NCI-H2107 treated with DMSO at 0.1 percent for 48 hours (cell line): ENCODE measurements around the gene HSD17B7.
A peak's percentile ranks its signal among the peaks of the same experiment; 100 is the strongest.
"Not testable (repeated sequence)": the region's sequence is repeated elsewhere in the genome, so short reads cannot be mapped to it uniquely, and the experiment has no call there.

ENCODE experiments used
- DNase-seq: peaks from one replicate; lab custom pipeline; 2025; ENCODE audit not compliant: unreplicated experiment; lab: John Stamatoyannopoulos, UW

HSD17B7 gene, protein sequence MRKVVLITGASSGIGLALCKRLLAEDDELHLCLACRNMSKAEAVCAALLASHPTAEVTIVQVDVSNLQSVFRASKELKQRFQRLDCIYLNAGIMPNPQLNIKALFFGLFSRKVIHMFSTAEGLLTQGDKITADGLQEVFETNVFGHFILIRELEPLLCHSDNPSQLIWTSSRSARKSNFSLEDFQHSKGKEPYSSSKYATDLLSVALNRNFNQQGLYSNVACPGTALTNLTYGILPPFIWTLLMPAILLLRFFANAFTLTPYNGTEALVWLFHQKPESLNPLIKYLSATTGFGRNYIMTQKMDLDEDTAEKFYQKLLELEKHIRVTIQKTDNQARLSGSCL

DNA sequence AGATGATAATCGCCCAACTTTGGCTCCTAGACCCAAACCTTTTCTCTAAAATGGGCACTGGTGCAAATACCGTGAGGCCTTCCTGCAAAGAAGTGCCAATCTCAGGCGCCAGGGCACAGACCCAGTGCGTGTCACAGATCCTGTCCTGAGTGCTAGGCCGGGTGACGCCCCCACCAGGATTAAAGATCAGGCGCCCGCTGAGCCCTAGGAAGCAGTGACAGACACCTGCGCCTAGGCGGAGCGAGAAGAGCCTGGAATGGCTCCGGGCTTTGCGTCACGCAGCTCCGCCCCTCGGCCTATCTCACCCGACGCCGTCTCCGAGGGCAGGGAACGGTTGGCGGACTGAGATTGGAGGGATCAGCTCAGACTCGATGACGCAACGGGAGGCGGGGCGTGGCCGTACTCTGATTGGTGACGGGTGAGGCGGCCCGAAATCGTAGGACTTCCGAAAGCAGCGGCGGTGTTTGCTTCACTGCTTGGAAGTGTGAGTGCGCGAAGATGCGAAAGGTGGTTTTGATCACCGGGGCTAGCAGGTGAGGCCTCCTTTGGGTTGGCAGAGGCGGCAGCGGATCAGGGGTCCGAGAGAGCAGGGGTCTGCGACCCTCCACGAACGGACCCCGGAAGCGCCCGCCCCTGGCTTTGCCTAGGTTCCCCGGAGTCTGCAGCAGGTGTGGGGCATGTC, at the start of gene HSD17B7:
HSD17B7 (plus strand) TSS at position 400 of the 682 bp plus-strand sequence; CDS start at position 499, 99 bp downstream.
- peak; percentile 89 for DNase-seq

DNA sequence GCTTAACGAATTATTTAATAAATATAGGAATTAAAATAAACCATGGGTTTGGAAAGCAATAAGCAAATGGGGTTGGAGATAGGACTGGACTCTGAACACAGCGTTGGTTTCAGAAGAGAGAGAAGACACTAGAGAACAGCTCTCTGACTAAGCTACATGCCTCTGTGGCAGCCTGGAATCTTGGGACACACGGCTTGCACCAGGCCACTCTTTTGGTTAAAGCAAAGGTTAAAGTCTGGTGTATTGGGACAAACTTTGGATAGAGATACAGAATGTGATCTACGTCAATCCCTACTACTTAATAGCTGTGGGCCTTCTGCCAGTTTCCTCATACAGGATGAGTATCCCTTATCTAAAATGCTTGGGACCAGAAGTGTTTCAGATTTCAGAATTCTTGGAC, 49.7 kb upstream of the HSD17B7 start:
- no peak for DNase-seq

DNA sequence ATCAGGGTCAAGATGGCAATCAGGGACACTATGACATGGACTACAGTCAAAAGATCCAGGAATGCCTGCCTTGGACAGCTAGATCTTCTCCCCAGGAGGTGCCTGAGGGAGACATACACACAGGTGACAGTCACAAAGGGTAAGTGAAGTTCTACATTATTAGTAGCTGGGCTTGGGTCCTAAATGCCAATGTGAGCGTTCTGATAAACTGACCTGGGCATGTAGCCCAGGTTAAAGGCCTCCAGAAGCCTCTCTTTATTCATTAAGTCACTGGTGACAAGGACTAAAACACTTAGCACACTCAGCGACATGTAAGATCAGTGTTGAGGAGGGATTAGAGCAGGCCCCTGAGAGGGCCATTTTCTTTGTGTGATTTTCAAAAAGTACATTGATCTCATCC, 48.9 kb upstream of the HSD17B7 start:
- no peak for DNase-seq

DNA sequence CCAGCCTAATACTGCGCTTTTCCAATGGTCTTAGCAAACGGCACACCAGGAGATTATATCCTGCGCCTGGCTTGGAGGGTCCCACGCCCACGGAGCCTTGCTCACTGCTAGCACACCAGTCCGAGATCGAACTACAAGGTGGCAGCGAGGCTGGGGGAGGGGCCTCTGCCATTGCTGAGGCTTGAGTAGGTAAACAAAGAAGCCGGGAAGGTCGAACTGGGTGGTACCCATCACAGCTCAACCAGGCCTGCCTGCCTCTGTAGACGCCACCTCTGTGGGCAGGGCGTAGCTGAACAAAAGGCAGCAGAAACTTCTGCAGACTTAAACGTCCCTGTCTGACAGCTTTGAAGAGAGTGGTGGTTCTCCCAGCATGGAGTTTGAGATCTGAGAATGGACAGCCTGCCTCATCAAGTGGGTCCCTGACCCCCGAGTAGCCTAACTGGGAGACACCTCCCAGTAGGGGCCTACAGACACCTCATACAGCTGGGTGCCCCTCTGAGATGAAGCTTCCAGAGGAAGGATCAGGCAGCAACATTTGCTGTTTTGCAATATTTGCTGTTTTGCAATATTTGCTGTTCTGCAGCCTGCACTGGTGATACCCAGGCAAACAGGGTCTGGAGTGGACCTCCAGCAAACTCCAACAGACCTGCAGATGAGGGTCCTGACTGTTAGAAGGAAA, 44.1 kb upstream of the HSD17B7 start:
- DNase-seq = not testable (repeated sequence)

DNA sequence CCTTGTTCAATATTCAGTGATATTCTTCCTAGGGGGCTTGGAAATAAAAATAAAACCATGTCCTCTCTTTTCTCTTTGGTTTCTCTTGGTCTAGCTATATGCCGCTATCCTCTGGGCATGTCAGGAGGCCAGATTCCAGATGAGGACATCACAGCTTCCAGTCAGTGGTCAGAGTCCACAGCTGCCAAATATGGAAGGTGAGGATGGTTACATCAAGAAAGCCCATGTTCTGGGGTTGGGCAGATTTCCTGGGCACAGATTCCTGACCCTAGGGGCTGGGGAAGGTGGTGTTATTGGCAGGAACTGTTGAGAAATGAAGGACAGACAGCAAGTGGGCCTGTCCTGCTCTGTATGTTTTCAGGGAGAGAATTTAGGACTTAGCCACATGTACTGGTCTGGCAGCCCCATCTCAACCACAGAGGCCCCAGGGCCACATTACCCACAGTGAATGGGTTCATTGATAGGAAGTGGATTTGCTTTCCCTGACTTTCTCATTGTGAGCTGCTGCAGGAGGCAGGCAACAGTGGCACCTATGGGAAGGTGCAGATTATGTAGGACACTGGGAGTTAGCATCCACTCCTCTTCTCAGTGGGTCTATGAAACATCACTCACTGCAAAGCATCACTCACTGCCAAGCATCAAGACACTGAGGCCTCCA, 37.4 kb upstream of the HSD17B7 start:
- no peak for DNase-seq

DNA sequence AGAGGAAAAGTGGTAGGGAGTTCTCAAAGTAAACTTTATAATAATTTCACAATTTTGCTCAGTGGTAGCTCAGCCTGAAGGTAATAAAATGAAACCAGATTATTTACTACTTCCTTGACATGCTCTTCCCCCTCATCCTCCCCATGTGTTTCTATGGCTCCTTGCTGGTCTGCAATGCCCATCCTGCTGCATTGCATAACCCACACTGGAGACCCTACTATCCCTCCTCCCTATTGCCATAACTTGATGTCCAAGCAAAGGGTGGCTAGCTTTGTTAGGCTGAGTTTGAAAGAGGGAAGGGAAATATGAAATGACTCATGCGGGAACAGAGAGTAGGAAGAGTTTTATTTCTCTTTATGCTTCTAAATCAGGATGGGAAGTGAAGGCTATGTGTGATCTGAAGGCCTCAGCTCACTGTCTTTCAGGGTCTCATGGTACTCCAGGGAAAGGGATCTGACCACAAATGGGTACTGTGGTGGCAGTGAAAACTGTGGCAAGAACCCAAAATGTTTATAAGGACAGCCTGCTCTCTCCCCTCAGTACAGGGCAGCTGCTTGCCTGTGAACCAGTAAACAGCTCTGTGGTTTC, 36.4 kb upstream of the HSD17B7 start:
- no peak for DNase-seq

DNA sequence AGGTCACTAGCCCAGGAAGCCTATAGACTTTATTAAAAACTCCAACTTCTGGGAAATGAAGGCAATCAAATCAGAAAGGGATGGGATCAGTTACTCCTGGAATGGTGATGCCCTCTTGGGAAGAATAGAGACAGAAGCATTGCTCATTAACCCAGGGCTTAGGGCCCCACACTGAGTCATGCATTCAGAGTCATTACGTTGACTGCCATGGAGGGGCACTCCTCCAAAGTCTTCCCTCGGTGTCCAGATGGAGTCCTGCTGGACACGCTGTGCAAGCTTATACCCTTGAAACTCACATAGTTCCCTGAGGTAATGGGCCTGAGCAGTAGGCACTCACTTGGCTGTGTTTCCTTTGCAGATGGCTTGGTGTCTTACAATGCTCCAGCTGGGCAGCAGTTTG, 35.2 kb upstream of the HSD17B7 start:
- DNase-seq = no peak

DNA sequence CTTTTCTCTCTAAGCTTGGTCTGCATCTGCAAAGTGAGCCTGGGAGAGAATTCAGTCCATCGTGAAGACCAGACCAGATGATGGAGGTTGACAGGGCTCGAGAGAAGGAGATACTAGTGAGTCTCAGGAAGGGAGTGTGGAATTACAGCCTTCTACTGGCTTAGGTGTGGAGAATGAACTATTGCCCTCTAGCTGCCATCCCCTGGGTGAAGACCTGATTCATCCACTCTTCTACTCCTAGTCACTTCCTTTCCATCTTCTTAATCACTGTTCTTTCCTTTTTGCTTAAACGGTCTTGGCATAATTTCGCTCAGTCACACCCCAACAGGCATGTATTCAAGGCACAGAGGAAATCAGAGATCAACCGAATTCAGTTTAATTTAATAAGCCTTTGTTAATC, 34.0 kb upstream of the HSD17B7 start:
- DNase-seq = no peak

DNA sequence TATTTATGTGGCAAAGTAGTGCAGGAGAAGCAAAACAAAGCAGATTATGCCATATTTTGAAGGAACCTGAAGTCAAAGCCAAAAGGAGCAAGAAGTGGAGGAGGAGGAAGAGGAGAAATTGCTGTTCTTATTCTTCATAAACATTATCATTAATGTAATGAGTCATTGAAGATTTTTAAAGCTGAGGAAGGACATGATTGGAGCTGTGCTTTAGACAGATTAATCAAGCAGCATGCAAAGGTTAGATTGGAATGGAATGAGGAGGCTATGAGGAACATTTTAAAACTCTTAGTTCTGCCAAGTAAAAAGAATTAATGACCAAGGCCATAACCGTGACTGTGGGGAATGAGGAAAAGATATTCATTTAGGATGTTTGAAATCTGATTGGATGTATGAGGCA, 33.0 kb upstream of the HSD17B7 start:
- DNase-seq = no peak

DNA sequence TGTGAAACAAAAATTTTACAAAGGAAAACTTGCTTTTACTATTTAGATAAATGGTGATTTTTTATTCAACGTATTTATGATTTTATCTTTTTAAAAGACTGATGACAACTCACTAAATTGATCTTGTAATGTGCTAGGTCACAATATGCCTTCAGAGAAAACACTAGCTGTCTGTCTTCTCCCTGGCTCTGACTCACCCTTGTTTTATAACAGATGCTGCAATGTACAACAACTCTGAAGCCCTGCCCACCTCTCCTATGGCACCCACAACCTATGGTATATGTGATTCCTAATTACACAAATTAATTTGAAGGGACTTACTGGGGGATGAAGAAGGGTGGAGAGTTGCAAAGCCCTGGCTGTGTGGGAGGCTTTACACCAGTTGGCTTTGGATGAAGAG, 24.7 kb upstream of the HSD17B7 start:
- DNase-seq = no peak

DNA sequence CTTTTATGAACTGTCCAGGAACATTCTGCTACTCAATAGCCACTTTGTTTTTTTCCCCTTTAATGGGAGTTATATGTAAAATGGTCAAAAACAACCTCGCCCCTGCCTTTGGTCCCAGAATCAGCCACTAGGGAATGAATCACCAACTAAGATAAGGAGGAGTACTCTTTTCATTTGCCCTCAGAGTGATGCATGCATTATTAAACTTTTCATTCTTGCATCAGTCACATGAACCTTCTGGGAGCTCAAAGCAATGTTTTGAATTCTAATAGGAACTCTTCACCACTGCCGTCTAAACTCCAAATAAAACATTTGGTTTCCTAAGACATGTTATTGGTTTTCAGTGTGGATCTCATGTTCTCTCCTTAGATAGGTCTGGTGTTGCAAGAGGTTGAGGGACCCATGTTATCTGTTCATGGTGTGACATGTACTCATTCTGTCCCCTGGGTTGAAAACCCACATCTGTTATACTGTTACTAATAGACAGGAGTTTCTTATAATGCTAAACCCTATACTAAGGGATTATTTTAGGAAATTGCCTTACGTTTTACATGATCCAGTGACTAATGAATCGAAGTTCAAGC, 17.8 kb upstream of the HSD17B7 start:
- no peak for DNase-seq

DNA sequence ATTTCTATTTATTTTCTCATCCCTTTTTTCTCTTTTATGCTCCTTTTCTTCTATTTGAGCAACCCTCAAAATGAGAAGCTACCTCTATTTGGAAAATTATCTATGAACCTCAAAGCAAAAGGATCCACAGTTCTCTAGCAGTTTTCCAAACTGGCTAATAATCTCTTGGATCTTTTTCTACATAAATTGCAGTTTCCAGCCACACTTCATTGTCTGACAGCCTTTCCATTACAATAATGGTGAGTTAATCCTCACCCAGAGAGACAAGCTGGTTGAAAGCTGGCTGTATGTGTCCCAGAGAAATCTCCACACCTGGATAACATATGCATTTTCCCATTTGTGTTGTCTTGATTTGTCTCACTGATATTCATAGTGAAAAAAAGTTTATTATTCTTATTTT, 16.5 kb upstream of the HSD17B7 start:
- no peak for DNase-seq

DNA sequence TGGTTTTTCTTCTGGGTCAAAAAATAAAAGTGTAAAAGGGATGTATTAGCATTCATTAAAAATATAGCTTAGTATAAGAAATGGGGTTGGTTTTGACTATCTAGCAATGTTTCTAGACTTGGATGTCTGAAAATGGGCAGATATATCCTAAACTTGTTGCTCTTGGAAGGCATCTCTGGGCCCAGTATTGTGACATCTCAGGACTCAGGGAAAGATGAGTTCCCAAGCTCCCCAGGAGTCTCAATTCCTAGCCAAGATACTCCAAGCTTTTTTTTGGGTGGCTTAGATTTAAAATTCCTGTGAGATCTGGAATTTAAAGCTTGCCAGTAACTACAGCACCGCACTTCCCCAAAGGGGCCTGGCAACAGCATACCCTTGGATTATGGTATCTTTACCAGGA, 11.5 kb upstream of the HSD17B7 start:
- DNase-seq = no peak

DNA sequence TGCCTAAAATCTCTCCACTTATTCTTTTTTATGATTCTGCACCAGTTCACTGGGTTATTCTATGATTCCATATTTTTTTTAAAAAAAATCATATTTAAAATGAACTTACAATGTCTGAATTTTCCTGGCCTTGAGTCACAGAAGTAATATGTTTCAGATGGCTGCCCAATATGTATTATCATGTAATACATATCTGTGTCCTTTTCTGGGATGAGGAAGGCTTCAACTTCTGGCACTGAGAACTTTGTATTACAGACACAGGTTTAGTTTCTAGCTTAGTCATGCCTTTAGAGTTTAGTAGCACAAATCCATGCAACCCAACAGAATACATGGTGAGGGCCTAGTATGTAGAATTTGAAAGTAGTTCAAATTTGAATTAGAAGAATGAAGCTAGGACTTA, 7.8 kb upstream of the HSD17B7 start:
- DNase-seq = no peak

DNA sequence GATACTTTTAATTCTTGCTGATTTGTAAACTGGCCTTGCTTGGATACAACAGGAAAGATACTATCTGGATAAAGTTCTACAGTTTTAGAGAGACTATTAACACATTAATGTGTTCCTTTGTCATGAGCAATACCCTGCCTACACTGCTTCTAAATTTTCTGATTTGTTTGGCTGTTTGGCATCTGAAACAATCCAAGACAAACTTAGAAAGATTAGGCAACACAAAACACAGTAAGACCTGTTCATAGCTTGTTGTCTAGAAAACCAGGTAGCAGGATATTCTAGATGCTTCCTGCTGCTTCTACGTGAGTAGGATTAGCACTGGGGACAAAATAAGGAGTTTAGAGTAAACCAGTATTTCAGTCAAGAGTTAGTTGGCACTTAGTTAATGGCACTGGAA, 5.6 kb upstream of the HSD17B7 start:
- not testable (repeated sequence) for DNase-seq

DNA sequence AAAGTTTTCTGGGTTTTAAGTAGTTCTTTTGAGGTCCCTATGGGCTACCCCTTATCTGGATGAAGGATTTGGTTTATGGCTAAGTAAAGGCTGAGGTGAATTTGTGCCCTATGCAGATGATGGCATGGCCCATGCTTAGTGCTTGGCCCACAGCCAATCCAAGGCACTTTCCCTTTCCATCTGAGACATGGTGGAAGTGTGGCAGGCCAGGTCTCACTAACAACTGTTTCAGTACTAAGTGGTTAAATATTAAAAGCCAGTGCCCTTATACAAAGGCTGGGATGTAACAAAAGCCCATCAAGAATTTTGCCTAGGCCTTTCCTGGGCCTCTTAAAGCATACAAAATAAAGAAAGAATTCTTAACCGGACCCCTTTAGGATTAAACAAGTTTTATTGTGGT, 1.7 kb upstream of the HSD17B7 start:
- DNase-seq = not testable (repeated sequence)

DNA sequence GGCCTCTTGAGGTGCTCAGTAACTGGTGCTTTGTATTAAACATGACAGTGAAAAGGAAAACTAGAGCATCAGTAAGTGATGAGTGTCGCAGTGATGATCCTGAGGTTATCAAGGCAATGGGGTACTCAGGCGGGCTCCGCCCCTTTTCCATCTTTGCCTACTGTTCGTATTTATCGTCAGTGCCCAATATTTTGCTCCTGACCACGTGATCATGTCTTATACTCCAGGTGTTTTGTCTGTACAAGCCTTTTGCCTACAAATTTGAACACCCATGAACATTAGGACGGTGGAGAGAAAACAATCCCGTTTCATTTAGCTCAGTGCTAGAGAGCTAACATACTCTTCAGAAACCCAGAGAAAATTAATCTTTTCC, 469 bp downstream of the HSD17B7 start:
- peak; percentile 36 for DNase-seq

DNA sequence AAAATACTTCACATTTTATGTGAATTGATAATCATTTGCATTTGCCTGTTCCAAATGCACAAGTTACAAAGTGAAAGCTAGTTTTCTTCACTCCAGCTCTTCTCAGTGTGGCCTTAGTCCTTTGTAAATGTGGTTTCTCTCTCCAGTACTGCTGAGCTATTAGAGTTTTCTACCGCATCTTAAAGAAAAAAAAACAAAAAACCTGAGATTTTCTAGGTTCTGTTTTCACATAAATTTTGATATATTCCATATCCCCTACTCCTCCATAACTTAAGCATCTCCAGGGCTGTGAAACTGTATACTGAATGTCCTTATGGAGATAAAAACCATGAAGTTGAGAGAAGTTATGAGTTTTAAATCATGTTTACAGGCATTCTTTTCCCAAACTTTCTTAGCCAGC, 3.8 kb downstream of the HSD17B7 start:
- DNase-seq = not testable (repeated sequence)

DNA sequence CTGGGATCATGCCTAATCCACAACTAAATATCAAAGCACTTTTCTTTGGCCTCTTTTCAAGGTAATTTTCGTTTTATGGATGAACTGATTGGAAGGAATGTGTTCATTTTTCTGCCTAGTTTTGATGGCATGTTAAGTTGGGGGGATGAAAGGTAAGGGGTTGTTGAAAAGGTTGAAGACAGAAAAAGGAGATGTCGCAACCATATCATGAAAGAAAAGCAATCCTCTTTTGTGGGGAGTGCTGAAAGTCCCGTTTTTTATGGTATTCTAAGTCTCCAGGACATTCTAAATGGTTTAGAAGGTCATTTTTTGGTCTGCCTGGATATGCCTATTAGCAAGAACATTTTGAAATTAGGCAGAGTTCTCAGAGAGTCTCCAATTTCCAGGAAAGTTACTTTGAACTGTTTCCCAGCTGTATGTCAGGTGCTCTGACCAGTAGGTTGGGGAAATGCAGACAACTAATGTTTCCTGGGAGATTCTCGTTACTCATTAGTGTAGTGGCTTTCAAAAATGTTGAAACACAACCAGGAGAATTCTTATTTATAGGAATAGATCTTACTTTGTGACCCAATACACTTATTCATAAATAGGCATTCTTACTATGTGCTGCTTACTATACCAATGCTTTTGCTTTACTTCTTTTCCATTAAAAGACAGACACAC, 6.2 kb downstream of the HSD17B7 start:
- not testable (repeated sequence) for DNase-seq
